Measurements from ENCODE around the gene SYS1. TPM values are rescaled to one million over a fixed set of nuclear protein-coding genes. Genes with fewer than 3 reads are reported as not detected.

The SYS1 gene
- total and polyA plus RNA-seq, 8 donors, result 9.6 to 19.0 (median 15.8) TPM

DNA sequence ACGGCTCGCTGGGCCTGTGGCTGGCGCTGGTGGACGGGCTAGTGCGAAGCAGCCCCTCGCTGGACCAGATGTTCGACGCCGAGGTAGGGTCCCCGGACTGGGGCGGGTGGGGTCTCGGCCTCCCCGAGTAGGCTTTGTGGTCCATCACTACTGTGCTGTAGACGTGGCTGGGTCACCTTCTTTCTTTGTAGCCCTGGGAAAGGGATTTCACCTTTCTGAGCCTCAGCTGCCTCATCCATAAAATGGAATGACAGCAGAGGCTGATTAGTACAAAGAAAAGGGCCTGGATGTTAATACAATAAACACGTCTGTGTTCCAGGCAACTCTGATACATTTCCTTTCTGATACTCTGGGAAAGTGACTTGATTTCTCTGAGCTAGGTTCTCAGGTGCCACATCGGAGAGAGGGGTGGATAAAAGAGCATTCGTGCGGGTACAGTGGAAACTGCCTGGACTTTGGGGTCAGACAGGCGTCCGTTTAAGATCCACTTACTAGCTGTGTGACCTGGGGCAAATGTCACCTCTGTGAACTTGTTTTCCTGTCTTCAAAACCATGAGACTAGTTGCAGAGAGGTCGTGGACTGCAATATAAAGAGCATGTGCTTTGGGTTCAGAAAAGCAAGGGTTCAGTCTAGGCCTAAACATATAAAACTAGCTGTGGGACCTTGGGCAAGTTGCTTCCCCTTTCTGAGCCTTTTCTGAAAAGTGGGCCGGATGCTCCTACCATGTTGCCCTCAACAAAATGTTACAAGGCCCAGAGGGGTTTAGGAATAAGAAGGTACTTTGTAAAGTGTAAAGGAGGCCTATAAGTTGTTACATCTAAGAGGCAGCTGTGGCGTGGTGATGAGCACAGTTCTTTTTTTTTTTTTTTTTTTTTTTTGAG is 896 bp downstream of the SYS1 start:
- Histone ChIP-seq H3K4me1 (peaks cover 0 to 45% (median 12%) of the 10 kb centered on the region in 3 donors), H3K4me3 (peak overlapping the region; percentile 56 to 71 (median 62)), H3K27ac (peak overlapping the region; percentile 80 to 97 (median 92)), H3K36me3 (peaks cover 0 to 13% (median 0%) of the 10 kb centered on the region in 3 donors), H3K27me3 (no peaks in the 10 kb centered on the region), H3K9me3 (no peaks in the 10 kb centered on the region)
- WGBS, 2 donors, result 17 to 22% methylated on average over 22 to 23 of the region's 23 CpGs
- DNase-seq, result no peak
- no peak for FAIRE-seq
- intact Hi-C loops (cut with DNase I), result no loop called here
- TF ChIP-seq CTCF (IDR thresholded peaks at IDR 0.05), result no peak
- no peak for ATAC-seq

DNA sequence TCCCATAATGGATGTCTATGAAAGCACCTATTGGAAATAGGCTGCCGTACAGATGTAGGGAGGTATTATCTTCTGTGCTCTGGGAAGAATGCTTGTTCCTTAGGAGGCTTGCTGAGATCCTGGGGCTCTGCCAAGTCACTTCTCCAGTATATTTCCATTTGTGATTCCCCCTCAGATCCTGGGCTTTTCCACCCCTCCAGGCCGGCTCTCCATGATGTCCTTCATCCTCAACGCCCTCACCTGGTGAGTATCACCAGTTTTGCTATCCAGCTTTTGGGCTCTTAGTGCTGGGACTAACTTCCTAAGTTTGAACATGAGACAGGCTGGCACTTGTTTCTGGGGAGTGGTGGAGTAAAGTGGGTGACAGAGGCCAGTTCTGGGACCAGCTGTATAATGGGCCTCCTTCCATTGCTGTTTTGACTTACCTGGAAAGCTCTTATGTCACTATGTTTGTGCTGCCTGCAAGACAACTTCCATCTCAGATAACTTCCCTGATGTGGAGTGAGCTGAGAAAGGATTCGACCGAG is 2.6 kb downstream of the SYS1 start:
- H3K27ac ChIP-seq, result no peak overlapping the region
- intact Hi-C loops (cut with DNase I), result no loop called here
- 90 to 93% methylated on average over 5 of the region's 5 CpGs for WGBS, 2 donors

DNA sequence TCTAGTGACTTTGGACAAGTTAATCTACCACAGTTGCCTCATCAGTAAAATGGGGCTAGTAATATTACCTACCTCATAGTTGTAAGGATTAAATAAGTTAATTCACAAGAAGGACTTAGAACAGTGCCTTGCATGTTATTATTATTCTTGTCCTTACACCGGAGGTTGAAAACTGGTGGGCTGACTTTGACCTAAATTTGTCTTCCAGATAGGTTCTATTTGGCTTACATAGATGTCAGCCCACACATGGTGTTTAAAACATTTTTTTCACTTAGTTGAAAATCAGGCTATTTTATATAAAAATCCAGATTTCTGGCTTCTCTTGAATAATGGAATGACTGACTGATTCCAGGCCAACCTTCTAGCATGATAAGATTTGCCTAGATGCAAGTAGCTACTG is 3.2 kb downstream of the SYS1 start:
- ATAC-seq (no peak), DNase-seq (no peak), FAIRE-seq (no peak)
- 89% methylated on average over 1 of the region's 1 CpG for WGBS, 2 donors
- intact Hi-C loops (cut with DNase I), result no loop called here
- Histone ChIP-seq H3K4me3 (no peak overlapping the region), H3K36me3 (peaks cover 0 to 13% (median 0%) of the 10 kb centered on the region in 3 donors), H3K4me1 (peaks cover 0 to 22% (median 12%) of the 10 kb centered on the region in 3 donors), H3K9me3 (no peaks in the 10 kb centered on the region), H3K27me3 (no peaks in the 10 kb centered on the region), H3K27ac (no peak overlapping the region)
- no peak for TF ChIP-seq CTCF (IDR thresholded peaks at IDR 0.05)

More for the DNA sequence above, 2.6 kb downstream of the SYS1 start:
- Histone ChIP-seq H3K4me1 (peaks cover 0 to 29% (median 12%) of the 10 kb centered on the region in 3 donors), H3K36me3 (peaks cover 0 to 13% (median 0%) of the 10 kb centered on the region in 3 donors), H3K9me3 (no peaks in the 10 kb centered on the region), H3K27me3 (no peaks in the 10 kb centered on the region), H3K4me3 (no peak overlapping the region)
- ATAC-seq, result no peak
- no peak for TF ChIP-seq CTCF (IDR thresholded peaks at IDR 0.05)
- DNase-seq, result no peak
- FAIRE-seq, result no peak

DNA sequence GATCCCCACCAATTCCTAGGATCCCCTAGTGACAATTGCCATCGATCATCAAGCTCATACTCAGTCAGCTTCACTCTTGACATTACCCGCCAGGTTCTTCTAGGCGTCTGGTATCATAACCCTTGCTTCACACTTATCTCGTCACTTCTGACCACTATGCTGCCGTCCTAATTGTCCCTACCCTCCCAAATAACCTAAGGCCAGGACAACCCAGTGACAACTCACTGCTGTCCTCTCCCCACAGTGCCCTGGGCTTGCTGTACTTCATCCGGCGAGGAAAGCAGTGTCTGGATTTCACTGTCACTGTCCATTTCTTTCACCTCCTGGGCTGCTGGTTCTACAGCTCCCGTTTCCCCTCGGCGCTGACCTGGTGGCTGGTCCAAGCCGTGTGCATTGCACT is 3.7 kb downstream of the SYS1 start:
- ATAC-seq, result no peak
- Histone ChIP-seq H3K9me3 (no peaks in the 10 kb centered on the region), H3K27ac (no peak overlapping the region), H3K27me3 (no peaks in the 10 kb centered on the region), H3K4me3 (no peak overlapping the region), H3K4me1 (peaks cover 0 to 18% (median 12%) of the 10 kb centered on the region in 3 donors), H3K36me3 (peaks cover 0 to 13% (median 0%) of the 10 kb centered on the region in 3 donors)
- FAIRE-seq, result no peak
- intact Hi-C loops (cut with DNase I), result no loop called here
- no peak for DNase-seq
- WGBS, 2 donors, result 88 to 89% methylated on average over 11 of the region's 11 CpGs
- TF ChIP-seq CTCF (IDR thresholded peaks at IDR 0.05), result no peak

- no peak for TF ChIP-seq CTCF (IDR thresholded peaks at IDR 0.05)
- FAIRE-seq (no peak), DNase-seq (no peak), ATAC-seq (no peak)
- no peaks in the 10 kb centered on the region for H3K9me3 ChIP-seq
- no peaks in the 10 kb centered on the region for H3K27me3 ChIP-seq
- H3K36me3 ChIP-seq, result peaks cover 0 to 13% (median 0%) of the 10 kb centered on the region in 3 donors
- H3K27ac ChIP-seq, result no peak overlapping the region
- H3K4me3 ChIP-seq, result no peak overlapping the region
- intact Hi-C loops (cut with DNase I), result no loop called here
- H3K4me1 ChIP-seq, result peaks cover 0 to 13% (median 10%) of the 10 kb centered on the region in 3 donors
Measured at GRCh38 chr20:45367126-45367525, 4.2 kb downstream of the SYS1 start.
